ENCODE data around the gene NLRP5.
A peak's percentile ranks its signal among the peaks of the same experiment; 100 is the strongest.
"Not testable (repeated sequence)": the region's sequence is repeated elsewhere in the genome, so short reads cannot be mapped to it uniquely, and the experiment has no call there.

The NLRP5 gene

DNA sequence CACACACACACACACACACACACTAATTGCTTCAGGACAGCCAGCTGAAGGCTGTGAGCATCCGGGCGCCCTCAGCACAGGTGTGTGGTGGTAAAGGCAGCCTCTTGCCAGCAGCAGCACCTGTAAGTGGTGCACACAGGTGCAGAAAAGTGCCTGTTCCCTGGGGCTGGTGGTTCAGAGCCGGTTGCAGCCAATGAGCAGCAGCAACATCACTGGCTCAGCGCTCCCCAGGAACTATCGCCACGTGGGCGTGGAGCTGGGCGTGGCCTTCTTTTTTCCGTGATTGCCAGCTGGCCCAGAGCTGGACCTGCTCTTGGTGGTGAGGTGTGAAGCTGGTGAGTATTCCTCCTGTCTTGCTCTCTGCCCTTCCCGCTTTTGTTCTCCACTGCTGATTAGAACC lies at the start of gene NLRP5:
NLRP5 (plus strand) TSS at position 289 of the 400 bp plus-strand sequence.
- DNase-seq, result no peak

DNA sequence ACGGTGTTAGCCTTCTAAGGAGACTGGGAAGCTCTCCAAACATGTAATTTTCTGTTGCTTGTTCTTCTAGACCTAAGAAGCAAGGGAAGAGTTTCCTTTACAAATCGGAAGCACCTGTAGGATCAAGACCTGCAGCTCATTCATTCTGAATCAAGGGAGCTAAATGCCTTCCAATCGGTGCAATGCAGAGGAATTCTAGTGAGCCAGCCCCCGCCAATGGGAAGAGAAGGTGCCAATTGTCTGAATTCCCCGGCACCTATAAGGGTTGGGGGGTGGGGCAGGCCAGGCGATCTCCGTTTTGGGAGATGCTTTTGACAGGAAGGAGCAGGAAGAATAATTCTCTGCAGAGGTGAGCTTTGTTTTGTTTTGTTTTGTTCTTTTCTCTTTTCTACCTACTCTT lies 47.4 kb upstream of the NLRP5 start:
- DNase-seq, result no peak

DNA sequence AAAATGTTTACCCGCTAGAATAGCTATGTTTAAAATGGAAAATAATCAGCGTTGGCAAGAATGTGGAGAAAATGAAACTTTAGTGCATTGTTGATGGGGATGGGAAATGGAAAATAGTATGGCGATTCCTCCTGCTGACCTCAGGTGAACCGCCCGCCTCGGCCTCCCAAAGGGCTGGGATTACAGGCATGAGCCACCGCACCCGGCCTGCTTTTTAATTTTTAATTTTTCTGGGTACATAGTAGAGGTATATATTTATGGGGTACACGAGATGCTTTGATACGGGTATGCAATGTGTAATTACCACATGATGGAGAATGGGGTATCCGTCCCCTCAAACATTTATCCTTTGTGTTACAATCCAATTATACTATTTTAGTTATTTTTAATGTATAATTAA lies 46.3 kb upstream of the NLRP5 start:
- no peak for DNase-seq

DNA sequence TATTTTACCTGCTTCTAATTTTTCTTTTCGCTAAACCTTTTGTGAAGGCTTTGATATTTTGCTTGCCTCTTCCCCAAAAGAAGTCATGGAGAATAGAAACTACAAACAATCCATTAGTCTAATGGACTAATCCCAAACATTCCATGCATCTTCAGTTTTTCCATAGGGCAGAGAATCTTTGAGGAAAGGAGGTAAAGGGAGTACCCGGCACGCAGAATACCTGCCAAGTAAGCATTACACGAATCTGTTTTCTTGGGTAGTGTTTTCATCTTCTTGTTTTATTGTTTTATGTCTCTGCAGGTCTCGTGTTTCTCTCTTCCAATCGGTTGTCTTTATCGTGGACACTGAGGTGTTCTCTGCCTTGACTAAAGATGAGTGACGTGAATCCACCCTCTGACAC lies 39.0 kb upstream of the NLRP5 start, which contains the start of gene NLRP8:
NLRP8 (plus strand) TSS at position 301 of the 400 bp plus-strand sequence.
- no peak for DNase-seq

DNA sequence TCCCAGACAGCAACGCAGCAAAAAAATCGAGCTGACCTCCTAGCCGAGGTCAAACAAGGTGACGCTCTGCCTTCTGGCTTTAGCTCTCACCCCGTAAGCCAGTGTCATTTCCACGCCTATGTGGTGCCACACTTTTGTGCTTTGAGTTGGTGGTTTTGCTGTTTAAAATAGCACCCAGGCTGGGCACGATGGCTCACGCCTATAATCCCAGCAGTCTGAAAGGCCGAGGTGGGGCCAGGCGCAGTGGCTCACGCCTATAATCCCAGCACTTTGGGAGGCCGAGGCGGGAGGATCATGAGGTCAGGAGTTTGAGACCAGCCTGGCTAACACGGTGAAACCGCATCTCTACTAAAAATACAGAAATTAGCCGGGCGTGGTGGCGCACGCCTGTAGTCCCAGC lies 36.0 kb upstream of the NLRP5 start:
- DNase-seq, result not testable (repeated sequence)

DNA sequence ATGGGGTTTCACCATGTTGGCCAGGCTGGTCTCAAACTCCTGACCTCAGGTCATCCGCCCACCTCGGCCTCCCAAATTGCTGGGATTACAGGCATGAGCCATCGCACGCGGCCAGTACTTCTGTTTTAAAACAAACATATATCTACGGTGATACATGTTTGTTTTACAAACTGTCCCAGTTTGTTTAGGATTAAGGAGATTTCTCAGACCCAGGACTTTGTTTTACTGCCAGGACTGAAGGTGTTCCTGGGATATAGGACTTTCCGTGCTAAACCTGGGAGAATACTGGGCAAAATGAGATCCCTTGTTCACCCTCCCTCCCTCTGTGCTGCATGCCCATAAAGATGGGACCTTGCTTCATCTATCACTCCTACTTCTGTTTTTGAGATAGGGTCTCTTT lies 30.1 kb upstream of the NLRP5 start:
- no peak for DNase-seq

DNA sequence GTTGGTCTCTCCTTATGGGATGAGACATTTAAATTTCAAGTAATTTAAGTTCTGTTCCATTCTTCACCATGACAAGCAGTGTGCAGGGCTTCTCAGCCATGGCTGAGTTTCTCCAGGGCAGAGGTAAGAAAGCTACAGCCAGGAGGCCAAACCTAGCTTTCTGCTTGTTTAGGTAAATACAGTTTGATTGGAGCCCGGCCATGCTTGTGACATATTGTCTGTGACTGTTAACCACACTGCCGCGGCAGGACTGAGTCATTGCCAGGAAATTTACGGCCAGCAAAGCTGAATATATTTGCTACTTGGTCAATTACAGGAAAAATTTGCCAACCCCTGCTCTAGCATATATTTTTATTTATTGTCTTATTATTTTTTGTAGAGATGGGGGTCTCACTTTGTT lies 28.2 kb upstream of the NLRP5 start:
- DNase-seq, result no peak

DNA sequence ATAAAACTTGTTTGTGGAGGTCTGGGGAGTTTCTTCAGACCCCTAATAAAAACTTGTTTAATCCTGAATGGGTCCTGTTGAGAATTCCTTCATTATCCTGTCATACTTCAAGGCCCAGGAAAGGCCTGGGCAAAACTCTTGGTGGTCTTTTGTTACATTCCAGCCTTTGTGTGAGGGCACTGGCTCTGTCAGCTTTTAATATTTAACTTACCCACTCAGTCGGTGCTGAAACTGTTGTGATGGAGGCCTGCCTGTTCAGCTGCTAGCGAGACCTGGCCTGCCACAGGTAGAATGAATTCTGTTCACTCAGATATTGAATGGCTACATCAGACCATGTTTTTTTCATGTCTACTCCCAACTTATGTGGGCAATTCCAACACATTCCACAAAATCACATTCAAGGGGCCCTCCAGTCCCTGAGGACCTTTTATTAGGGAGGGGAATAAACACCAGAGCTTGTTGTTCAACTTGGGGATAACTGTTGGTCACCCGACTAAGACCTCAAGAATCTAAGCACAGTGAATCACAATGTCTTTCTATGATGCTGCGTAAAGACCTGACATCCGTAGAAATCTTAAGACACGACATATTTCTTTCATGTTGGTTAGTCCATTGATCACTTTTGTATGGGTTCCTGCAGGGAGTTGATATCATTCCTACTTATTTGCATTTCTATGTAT lies 26.4 kb upstream of the NLRP5 start:
- DNase-seq, result no peak

DNA sequence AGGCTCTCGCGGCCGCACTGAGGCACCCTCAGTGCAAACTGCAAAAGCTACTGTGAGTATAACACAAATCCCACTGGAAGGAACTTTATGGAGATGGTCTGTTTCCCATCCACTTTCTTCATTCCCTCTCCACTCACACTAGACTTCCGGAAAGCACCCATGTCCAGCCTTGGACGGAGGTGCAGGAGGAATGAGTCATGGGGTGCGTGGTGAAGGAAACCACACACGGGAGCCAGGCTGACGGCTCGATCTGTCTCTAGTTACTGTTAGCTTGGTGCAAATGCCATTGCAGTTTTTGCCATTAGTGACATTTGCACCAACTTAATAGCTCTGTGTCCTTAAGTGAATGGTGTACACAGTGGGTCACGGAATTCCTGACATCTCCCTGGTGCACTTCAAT lies 24.4 kb upstream of the NLRP5 start:
- DNase-seq, result no peak

DNA sequence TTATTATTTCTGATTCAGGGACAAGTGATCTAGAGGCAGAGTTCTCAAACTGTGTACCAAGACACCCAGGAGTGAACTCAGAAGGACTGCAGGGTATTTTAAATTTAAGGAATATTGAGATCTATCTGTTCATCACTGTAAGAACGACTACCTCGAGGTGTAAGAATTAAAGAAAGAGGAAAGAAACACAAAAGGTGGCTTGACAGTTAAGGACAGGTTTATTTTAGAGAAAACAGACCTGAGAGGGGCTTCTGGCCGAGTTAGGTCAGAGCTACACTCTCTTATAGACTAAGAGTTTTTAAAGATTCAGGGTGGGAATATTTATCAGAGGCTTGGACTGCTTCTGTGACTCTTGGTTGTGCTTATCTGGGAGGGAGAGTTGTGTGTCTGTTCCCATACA lies 12.6 kb upstream of the NLRP5 start:
- DNase-seq, result no peak

DNA sequence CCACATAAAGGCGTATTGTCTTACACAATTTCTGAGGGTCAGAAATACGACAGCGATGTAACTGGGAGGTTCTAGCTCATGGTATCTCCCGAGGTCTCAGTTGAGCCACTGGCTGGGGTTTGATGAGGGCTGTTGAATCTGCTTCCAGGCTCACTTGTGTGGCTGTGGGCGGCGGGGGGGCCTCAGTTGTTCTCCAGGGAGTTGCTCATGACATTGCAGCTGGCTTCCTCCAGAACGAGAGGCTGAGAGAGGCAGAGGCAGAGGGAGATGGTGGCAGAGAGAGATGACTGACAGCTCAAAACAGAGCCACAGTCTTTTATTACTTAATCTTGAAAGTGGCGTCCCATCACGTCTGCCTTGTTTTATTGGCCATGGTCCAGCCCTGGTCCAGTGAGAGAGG lies 6.2 kb upstream of the NLRP5 start:
- no peak for DNase-seq

DNA sequence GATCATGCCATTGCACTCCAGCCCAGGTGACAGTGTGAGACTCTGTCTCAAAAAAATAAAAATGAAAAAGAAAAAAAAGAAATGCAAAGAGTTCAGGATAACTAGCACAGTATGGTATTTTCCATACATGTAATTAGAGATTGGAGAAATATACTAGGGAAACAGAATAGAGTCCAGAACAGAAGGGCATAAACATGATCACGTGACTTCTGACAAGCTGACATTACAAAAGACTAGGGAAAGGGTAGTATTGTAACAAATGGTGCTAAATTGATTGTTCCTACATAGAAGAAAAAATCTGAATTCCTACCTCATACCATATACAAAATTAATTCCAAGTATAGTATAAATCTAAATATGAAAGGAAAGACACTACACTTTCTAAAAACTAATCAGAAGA lies 1.3 kb upstream of the NLRP5 start:
- no peak for DNase-seq

DNA sequence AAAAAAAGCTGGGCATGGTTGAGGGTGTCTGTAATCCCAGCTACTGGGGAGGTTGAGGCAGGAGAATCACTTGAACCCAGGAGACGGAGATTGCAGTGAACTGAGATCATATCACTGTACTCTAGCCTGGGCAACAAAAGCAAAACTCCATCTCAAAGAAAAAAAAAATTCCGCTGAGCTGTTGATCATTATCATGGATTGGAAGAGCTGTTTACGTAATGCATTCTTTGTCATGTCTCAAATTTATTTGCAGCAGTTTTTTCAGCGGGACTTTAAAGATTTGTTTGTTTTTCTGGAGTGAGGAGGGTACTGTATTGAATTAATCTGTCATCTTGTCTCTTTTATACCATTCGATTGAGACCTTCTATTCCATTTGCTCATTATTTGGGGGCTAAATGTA lies 4.3 kb downstream of the NLRP5 start:
- DNase-seq, result no peak

DNA sequence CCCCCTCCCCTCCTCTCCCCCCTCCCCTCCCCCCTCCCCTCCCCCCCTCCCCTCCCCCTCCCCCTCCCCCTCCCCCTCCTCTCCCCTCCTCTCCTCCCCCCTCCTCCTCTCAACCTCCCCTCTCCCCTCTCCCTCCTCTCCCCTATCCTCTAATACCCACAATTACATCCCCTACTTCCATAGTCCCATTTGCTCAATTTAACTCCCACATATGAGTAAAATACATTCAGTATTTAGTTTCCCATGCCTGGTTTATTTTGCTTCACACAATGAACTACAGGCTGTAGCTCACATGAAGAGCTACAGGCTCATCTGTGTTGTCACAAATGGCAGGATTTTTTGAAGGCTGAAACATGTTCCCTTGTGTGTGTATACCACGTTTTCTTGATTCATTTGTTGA lies 6.9 kb downstream of the NLRP5 start:
- DNase-seq, result no peak

DNA sequence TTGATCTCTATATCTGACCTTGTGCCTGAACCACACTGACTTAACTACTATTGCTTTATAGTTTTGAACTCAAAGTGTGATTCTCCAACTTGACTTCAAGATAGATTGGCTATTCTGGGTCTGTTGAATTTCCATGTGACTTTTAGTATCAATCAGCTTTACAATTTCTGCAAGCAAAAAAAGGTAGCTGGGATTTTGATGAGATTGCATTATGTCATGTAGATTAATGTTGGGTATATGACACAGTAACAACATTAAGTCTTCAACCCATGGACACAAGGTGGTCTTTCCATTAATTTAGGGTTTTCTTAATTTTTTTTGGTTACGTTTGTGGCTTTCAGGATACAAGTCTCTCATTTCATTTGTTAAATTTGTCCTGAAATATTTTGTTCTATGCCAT lies 28.2 kb downstream of the NLRP5 start:
- no peak for DNase-seq

DNA sequence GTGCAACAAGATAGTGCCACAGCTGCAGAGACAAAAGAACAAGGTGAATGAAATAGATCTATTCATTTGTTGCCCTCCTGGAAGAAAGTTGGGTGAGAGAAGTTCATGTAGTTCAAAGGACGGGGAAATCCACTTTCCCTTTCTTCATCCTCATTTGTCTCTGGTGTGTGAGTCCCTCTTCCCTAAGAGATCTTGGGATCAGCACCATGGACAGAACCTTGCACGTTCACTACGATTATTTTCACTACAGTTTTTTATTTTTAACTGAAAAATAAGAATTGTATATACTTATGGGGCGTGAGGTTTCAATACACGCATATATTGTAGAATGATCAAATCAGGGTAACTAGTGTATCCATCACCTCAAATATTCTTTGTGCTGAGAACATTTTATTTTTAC lies 29.2 kb downstream of the NLRP5 start:
- DNase-seq, result no peak

DNA sequence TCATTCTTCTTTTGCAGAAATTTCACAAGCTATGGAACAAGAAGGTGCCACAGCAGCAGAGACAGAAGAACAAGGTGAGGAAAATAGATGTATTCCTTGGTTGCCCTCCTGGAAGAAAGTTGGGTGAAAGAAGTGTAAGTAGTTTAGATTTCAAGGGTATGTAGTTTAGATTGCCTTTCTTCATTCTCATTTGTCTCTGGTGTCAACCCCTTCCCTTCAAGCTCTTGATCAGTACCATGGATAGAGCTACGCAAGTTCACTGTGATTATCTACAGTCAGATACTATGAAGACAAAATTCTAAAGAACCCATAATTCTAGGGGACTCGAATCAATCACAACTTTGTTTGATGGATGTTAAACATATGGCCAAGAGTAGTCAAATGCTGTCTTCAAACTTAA lies 32.8 kb downstream of the NLRP5 start:
- not testable (repeated sequence) for DNase-seq

DNA sequence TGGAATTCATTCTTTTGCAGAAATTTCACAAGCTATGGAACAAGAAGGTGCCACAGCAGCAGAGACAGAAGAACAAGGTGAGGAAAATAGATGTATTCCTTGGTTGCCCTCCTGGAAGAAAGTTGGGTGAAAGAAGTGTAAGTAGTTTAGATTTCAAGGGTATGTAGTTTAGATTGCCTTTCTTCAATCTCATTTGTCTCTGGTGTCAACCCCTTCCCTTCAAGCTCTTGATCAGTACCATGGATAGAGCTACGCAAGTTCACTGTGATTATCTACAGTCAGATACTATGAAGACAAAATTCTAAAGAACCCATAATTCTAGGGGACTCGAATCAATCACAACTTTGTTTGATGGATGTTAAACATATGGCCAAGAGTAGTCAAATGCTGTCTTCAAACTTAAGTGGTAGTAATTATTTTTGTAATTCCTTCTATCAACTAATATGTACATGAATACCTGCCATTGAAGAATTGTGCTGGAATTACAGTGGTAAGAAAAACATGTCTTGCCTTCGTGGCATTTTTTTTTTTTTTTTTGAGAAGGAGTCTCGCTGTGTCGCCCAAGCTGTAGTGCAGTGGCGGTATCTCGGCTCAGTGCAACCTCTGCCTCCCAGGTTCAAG lies 33.9 kb downstream of the NLRP5 start:
- not testable (repeated sequence) for DNase-seq

DNA sequence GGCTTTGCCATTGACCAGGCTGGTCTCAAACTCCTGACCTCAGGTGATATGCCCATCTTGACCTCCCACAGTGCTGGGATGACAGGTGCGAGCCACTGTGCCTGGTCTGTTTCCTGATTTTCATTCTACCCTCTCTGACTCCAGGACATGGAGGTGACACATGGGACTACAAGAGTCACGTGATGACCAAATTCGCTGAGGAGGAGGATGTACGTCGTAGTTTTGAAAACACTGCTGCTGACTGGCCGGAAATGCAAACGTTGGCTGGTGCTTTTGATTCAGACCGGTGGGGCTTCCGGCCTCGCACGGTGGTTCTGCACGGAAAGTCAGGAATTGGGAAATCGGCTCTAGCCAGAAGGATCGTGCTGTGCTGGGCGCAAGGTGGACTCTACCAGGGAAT lies 40.2 kb downstream of the NLRP5 start:
- no peak for DNase-seq

DNA sequence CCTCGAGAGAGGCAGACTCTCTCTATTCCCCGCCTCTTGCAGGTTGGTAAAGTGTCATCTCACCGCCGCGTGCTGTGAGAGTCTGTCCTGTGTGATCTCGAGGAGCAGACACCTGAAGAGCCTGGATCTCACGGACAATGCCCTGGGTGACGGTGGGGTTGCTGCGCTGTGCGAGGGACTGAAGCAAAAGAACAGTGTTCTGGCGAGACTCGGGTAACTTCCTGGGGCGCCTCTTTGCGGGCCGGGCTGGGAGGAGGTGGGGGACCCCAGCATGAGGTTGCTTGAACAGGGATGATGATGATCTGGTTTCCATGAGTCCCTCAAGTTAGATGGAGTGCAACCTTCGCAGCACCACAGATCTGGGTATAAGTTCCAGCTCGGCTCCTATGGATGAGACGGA lies 67.0 kb downstream of the NLRP5 start:
- DNase-seq, result no peak

DNA sequence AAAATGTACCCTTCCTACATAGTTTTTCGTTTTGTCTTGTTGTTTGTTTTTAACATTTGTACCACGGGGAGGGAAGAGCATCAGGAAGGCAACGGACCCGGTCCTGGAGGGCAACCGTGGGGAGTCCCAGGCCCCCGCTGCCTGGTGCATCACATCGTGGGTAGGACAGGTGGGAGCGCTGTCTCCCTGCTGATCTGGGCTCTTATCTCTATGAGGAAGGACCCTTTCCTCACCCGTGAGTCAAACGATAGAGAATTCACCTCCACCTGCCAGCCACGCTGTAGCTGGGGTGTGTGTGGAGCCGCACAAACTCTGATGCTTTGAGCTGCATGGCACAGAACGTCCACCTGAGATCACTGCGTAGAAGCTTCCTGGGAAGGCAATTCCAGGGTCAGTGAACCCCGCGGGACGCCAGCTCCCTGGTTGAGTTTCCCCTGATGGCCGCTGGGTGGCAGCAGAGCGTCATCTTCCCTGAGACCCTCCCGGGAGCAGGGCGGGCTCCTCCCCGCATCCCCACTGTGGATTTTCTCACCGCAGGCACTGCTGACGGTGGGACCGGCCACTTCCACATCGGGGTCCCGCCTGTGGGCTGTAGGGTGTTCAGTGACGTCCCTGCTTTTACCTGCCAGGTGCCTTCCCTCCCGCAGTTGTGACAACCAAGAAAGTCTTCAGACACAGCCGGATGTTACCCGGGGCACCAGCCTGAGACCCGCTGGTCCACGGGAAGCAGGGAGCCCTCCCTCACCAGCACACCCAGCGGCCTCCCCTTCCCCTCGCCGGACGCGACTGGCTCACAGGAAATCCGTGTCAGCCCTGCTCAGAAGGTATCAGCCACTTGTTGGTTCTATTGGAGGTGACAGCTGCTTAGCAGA lies 79.8 kb downstream of the NLRP5 start:
- DNase-seq, result peak; percentile 51 to 74 (median 67)

DNA sequence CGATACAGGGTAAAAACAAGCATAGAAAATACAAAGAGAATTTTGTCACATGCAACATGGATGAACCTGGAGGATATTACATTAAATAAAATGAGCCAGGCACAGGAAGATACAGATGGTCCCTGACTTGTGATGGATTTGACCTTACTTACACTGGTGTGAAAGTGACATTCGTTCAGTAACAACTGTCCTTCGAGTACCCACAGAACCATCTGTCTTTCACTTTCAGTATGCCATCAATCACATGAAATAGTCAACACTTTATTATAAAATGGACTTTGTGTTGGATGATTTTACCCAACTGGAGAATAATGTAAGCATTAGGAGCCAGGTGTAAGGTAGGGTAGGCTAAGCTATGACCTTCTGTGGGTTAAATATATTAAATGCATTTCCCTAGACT lies 83.1 kb downstream of the NLRP5 start:
- no peak for DNase-seq

DNA sequence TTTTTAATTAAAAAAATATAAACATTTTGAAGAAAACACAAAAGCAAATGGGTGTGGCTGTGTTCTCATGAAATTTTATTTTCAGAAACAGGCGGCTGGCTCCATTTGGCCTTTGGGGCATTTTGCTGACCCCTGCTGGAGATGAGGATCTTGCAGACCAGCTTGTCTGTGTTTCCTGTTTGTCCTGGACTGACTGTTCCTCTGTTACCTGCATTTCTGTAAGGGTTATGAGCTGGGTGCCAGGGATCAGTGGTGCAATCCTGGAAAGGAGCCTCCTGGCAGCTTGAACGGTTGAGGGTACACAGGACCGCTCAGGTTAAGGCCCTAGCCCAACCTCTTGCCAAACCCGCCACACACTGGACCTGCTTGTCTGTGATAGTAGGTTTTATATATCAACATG lies 84.6 kb downstream of the NLRP5 start:
- peak in 2 of 3 donors; percentile 16 to 19 for DNase-seq

DNA sequence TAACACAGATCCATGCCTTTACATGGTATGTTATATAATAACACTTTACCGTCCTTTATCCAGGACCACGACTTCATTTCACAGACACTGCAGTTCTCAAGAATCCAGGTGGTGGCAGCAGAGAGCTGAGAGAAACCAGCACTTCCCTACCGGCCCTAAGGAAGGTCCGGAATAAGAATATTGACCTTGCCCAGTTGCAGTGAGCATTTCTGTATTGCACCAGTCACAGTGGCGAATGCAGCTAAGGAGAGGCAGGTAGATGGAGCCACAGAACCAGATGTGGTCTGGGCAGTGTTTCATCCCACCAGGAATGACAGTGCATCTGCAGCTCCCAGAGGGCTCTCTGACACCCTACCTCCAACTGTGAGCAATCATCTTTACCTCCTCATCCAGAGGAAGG lies 89.9 kb downstream of the NLRP5 start:
- peak; percentile 68 to 75 (median 72) for DNase-seq
